ENCODE data around the gene HLA-DMA. TPM values are rescaled to one million over a fixed set of nuclear protein-coding genes. Genes with fewer than 3 reads are reported as not detected.

The HLA-DMA gene
- total and polyA plus RNA-seq, 9 of the 15 experiments (the other 6 are each of a cell fraction or from before 2014, with no cell fraction given): 0.13 to 0.83 (median 0.51) TPM

DNA sequence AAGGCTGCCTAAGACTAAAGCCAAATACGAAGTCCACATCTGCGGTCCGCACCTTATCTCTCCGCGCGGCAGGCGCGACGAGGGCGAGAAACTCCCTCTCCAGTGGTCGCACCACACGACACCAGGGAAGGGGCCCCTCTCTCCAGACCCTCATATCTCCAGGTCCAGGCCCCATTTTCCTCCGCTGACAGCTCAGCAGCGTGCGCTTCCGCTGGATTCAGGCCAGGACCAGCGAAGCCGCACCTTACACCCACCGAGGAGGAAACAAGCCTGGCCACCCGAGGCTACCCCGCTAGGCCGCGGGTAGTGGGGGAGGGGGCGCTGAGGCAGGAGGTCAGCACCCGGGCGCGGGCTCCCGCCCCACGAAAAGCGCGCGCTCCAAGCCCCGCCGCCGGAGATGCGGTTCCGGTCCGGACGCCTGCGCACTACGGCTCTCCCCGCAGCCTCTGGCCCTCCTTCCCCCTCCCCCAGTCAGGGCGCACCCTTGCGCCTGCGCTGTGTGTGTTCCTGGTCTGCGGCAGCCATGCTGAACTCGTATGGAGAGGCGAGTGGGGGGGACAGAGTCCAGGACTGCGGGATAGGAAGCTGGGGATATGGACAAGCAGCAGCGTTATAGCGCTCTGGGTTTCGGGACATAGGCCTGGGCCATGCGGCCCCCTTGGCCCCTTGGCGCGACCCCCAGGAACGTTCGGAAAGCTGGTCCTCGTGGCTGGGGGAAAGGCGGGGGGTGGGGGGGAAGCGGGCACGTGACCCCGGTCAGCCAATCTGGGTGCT, 15.4 kb upstream of the HLA-DMA start, which contains the start of gene BRD2 (continued):
- peak; percentile 52 for TF ChIP-seq JUND (IDR thresholded peaks at IDR 0.05; ENCODE audit: borderline replicate concordance, low read depth, low read length)
- TF ChIP-seq JUND (tag; IDR thresholded peaks at IDR 0.05; ENCODE audit: borderline replicate concordance, low read depth, low read length): 0 out of 3 replicates have a peak, but pooled peaks have one; percentile 11
- no peak for TF ChIP-seq XRCC4 (IDR thresholded peaks at IDR 0.05; ENCODE audit: extremely low read depth, insufficient read depth, insufficient read length)
- TF ChIP-seq ZNF778 (CRISPR knock-in tag; IDR thresholded peaks at IDR 0.05): no peak
- peak; percentile 93 for TF ChIP-seq RAD51 (IDR thresholded peaks at IDR 0.05; ENCODE audit: borderline replicate concordance, low read depth)
- no peak for TF ChIP-seq ZNF507 (tag; conservative IDR thresholded peaks at IDR 0.05)
- TF ChIP-seq SMARCB1 (IDR thresholded peaks at IDR 0.05; ENCODE audit: insufficient read length, low read depth): no peak
- TF ChIP-seq, protein P1, sequence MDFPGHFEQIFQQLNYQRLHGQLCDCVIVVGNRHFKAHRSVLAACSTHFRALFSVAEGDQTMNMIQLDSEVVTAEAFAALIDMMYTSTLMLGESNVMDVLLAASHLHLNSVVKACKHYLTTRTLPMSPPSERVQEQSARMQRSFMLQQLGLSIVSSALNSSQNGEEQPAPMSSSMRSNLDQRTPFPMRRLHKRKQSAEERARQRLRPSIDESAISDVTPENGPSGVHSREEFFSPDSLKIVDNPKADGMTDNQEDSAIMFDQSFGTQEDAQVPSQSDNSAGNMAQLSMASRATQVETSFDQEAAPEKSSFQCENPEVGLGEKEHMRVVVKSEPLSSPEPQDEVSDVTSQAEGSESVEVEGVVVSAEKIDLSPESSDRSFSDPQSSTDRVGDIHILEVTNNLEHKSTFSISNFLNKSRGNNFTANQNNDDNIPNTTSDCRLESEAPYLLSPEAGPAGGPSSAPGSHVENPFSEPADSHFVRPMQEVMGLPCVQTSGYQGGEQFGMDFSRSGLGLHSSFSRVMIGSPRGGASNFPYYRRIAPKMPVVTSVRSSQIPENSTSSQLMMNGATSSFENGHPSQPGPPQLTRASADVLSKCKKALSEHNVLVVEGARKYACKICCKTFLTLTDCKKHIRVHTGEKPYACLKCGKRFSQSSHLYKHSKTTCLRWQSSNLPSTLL (IDR thresholded peaks at IDR 0.05): no peak
- no peak for TF ChIP-seq HNRNPL (IDR thresholded peaks at IDR 0.05; ENCODE audit: low read depth, low read length)
- peak; percentile 95 to 98 for TF ChIP-seq MAZ (CRISPR knock-in tag; conservative IDR thresholded peaks at IDR 0.05 in 1 of 2, IDR thresholded peaks at IDR 0.05 in 1 of 2)
- no peak for TF ChIP-seq ZNF316 (IDR thresholded peaks at IDR 0.05)
- peak in 1 of 2 experiments; percentile 75; a peak in 2 of 4 replicates for TF ChIP-seq HDAC1 (IDR thresholded peaks at IDR 0.05)
- TF ChIP-seq, protein P2, sequence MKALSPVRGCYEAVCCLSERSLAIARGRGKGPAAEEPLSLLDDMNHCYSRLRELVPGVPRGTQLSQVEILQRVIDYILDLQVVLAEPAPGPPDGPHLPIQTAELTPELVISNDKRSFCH (CRISPR knock-in tag; IDR thresholded peaks at IDR 0.05): no peak
- TF ChIP-seq, protein P2 (tag; IDR thresholded peaks at IDR 0.05): no peak; the same call in none of the 2 replicates
- TF ChIP-seq, protein P3, sequence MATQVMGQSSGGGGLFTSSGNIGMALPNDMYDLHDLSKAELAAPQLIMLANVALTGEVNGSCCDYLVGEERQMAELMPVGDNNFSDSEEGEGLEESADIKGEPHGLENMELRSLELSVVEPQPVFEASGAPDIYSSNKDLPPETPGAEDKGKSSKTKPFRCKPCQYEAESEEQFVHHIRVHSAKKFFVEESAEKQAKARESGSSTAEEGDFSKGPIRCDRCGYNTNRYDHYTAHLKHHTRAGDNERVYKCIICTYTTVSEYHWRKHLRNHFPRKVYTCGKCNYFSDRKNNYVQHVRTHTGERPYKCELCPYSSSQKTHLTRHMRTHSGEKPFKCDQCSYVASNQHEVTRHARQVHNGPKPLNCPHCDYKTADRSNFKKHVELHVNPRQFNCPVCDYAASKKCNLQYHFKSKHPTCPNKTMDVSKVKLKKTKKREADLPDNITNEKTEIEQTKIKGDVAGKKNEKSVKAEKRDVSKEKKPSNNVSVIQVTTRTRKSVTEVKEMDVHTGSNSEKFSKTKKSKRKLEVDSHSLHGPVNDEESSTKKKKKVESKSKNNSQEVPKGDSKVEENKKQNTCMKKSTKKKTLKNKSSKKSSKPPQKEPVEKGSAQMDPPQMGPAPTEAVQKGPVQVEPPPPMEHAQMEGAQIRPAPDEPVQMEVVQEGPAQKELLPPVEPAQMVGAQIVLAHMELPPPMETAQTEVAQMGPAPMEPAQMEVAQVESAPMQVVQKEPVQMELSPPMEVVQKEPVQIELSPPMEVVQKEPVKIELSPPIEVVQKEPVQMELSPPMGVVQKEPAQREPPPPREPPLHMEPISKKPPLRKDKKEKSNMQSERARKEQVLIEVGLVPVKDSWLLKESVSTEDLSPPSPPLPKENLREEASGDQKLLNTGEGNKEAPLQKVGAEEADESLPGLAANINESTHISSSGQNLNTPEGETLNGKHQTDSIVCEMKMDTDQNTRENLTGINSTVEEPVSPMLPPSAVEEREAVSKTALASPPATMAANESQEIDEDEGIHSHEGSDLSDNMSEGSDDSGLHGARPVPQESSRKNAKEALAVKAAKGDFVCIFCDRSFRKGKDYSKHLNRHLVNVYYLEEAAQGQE (IDR thresholded peaks at IDR 0.05; ENCODE audit: borderline replicate concordance): no peak; the same call in 1 of the 2 replicates
- TF ChIP-seq, protein P3 (CRISPR knock-in tag; IDR thresholded peaks at IDR 0.05; ENCODE audit: low read depth): 0 out of 2 replicates have a peak, but pooled peaks have one; percentile 69
- peak; percentile 82 for TF ChIP-seq SOX6 (IDR thresholded peaks at IDR 0.05)
- TF ChIP-seq ILK (tag; IDR thresholded peaks at IDR 0.05; ENCODE audit: borderline replicate concordance, low read depth): no peak

All from K562 (cell line).